Stimulated activated CD4-positive, alpha-beta T cell treated with anti-CD3 and anti-CD28 coated beads, Interleukin-2, amount 100 ng/mL, for 24 hours (primary cell): ENCODE measurements around the gene UQCRC1.
"Not testable (repeated sequence)": the region's sequence is repeated elsewhere in the genome, so short reads cannot be mapped to it uniquely, and the experiment has no call there.

Source experiments
- DNase-seq, 2 donors: peaks; one replicate each; pipeline ENCODE4 v3.0.0-alpha.2; 2020

Gene UQCRC1

GRCh38 chr3:48553886-48554845, 55.3 kb downstream of the UQCRC1 start:
- DNase-seq: no peak

- no peak for DNase-seq
Observed at GRCh38 chr3:48553361-48553760, 56.1 kb downstream of the UQCRC1 start.

GRCh38 chr3:48552111-48552951, 57.1 kb downstream of the UQCRC1 start:
- no peak for DNase-seq

- not testable (repeated sequence) for DNase-seq
Observed at GRCh38 chr3:48551651-48552050, 57.8 kb downstream of the UQCRC1 start.
